Fibroblast of skin of scalp (primary cell): ENCODE results near the gene NKAIN2.
"Not testable (repeated sequence)": the region's sequence is repeated elsewhere in the genome, so short reads cannot be mapped to it uniquely, and the experiment has no call there.

Experiments used
- DNase-seq: peaks from one replicate; pipeline ENCODE4 v3.0.0-alpha.2; 2013

NKAIN2 gene

GRCh38 chr6:124640432-124640831 is 836.8 kb downstream of the NKAIN2 start:
- DNase-seq, result no peak

DNA sequence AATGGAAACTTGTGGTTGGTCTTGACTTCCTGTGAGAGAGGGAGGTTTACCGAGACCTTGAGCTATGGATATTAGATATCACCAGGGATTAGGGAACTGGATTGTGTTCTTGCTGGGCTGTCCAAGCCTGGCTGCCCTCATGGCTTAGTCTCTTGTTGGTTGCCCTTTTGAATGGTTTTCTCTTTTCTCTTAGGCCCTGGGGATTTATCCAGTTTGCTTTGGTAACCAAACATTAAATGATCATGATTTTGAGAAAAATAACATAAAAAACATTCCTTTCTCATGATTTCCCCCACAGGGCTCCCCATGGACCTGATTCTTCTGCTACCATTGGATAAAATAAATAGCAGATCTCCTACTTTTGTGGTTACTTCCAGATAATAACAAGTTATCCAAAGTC is 852.2 kb downstream of the NKAIN2 start:
- DNase-seq, result peak; percentile 19

DNA sequence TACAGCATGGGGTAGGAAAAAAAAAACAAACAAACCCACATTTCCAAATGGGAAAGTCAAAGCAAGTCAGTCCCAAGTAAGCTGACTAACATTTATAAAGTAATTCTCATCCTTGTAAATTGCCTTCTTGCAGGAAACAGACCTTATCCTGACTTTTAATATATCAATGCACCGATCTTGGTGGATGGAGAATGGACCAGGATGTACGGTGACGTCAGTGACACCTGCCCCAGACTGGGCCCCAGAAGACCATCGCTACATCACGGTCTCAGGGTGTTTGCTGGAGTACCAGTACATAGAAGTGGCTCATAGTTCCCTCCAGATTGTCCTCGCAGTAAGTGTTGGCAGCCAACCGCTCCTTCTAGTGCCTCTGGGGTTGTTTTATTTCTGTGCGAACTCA is 854.4 kb downstream of the NKAIN2 start:
- no peak for DNase-seq

GRCh38 chr6:124659427-124659826 is 855.8 kb downstream of the NKAIN2 start:
- no peak for DNase-seq

GRCh38 chr6:124660185-124660584 is 856.5 kb downstream of the NKAIN2 start:
- DNase-seq, result no peak

DNA sequence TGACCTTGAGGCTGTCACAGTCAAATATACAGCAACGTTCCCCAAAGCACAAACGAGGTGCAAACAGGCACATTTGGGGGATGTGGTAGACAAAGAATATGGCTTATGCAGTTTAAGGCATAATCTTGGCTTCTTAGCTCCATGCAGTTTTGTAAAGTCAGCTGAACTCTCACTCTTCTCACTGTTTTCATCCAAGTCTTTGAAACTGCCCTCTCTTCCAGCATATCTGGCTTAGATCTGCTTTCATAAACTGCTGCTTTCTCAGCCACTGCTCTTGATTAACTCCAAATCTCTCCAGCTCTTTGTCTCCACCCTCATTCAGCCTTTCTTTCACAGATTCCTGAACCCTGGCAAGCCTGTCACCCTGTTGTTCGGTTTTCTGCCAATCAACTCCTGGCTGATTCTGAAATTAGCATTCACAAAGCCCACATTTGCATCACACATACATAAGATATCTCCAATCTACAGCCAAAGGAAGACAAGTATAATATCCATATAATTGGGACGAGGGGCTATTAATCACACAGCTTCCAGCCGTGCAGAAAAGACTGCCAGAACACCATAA is 857.5 kb downstream of the NKAIN2 start:
- no peak for DNase-seq

- no peak for DNase-seq
Measured at GRCh38 chr6:124668028-124668427, 864.4 kb downstream of the NKAIN2 start.

DNA sequence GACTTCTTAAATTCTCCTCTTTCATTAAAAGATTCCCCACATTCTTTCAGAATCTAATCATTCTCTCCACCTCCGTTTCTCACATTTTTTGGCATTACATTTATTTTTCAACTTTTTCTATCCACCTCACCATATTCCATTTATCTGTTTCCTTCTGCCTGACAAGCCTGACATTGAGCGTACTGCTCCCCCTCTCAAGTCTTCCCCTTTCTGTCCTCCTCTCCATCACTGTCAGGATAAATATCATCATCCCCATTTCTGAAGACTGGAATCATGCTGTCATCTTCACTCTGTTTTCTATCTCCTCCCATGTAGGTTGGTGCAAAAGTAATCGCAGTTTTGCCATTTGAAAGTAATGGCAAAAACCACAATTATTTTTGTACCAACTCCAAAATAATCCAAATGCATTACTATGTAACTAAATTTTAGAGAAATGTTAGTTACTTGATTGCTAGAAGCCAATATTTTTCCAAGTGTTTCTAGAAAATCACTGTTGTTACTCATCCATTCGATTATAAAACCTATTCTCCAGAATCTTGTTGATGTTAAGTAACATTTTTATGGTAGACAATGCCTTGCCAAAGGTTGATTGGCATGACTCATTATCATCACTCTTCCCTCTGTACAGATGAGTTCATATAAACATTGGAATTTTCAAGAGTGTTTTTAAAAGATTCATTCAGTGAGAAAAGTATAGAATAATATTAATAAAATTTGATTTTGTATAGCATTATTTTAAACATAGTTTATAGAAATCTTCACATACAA is 866.2 kb downstream of the NKAIN2 start:
- peak; percentile 31 for DNase-seq

DNA sequence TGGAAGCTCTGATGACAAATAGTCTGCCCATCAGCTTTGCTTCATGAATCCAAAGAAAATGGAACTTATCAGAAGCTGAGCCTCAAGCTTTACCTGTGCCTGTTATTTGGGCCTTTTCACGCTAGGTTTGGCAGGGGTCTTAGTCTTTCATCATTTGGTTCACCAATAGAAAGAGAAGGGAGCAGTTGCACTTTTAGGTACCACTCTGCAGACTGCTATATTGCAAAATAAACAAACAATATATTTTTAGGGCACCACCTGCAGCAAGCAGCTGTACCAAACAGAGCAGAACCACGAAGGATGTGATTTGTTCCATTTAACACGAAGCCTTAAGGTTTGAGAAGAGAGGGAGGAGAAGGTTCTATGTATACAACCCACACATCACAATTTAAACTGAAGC is 867.1 kb downstream of the NKAIN2 start:
- DNase-seq, result no peak

DNA sequence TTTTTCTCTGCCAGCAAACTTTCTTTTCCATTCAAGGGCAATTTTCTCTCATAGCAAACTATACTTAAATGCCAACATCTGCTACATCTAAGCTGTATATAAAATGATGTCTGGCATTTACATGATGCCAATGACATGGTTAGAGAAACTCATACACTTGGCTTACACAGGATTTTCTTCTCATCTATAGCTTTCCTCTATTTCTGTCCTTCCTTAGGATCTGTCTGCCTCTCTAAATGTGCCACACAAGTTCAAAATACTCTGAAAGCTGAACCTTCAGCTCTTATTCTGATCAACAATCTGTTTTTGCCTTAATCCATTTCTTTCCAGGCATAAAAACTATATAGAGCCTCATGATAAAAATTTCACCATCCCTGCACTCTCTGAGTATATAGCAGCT is 867.7 kb downstream of the NKAIN2 start:
- DNase-seq, result no peak

GRCh38 chr6:124674042-124674441 is 870.4 kb downstream of the NKAIN2 start:
- no peak for DNase-seq

DNA sequence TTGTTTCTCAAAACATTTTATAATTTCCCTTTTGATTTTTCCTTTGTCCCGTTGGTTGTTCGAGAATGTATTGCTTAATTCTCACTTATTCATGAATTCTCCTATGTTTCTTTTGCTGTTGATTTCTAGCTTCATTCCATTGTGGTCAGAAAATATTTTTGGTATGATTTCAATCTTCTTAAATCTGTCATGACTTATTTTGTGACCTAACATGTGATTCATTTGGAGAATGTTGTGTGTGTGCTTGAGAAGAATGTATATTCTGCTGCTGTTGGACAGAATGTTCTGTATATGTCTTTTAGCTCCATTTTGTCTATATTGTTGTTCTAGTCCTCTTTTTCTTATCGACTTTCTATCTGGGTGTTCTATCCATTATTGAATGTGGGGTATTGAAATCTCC is 872.4 kb downstream of the NKAIN2 start:
- DNase-seq, result peak; percentile 92

DNA sequence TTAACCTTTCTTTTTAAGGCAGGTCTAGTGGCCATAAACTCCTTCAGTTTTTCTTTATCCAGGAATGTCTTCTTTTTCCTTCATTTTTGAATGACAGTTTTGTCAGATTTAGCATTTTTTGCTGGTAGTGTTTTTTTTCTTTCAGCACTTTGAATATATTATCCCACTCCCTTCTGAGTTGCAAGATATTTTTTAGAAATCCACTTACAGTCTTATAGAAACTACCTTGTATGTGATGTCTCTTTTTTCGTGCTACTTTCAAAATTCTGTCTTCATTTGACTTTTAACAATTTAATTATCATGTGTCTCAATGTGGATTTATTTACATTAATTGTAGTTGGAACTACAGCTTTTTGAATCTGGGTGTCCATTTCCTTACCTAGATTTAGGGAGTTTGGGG is 874.2 kb downstream of the NKAIN2 start:
- no peak for DNase-seq

DNA sequence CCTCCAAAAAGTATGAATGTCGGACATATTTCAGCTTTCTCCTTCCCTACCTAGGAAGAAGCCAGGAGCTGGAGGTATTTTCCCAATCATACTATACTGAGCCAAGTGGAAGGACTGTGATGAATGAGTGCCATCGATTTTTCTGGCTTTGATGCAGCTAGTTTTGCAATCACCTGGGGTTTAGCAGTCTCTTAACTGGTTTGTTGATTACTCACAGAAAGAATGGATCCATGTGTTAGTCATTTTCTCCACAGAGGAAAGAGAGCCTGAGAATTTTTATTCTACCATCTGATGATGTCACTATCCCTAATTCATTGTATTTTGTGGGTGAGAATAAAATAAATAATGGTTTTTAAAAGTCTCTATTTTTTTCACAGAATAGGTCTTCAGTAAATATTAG is 875.7 kb downstream of the NKAIN2 start:
- DNase-seq, result peak; percentile 34

DNA sequence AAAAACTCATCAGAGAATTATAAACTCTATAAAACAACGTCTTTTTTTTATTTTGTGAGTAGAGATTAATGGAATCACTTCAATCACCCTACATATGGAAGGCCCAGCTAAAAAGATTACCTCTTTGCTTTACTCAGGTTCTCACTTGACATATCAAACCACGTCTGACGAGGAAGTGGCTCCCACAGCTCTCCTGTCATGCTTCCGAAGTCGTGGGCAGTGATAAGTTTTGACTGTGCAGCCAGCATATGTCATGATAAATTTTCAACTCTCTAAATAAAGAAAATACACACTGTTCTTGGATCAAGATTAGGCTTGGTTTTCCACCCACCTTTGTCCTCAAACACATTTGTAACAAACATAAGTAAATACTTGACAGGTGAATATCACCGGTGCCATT is 879.1 kb downstream of the NKAIN2 start:
- DNase-seq, result no peak

GRCh38 chr6:124683507-124683906 is 879.8 kb downstream of the NKAIN2 start:
- no peak for DNase-seq

DNA sequence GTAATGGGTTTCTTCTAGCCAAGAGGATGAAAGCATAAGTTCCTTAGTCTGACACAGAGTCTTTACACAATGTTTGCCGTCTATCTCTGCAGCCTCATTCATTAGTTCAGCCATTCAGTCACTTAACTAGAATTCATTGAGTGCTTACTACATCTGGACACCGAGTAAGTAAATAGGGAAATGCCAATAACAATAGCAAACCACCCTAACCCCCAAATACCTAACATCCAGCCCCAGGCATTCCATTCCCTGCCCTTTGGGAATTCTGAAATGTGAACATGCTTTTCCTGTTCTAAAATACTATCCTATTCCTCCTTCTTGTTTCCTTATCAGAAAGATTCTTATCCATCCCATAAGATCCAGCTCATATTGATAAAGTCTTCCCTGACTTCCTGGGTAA is 881.0 kb downstream of the NKAIN2 start:
- DNase-seq, result peak; percentile 50

DNA sequence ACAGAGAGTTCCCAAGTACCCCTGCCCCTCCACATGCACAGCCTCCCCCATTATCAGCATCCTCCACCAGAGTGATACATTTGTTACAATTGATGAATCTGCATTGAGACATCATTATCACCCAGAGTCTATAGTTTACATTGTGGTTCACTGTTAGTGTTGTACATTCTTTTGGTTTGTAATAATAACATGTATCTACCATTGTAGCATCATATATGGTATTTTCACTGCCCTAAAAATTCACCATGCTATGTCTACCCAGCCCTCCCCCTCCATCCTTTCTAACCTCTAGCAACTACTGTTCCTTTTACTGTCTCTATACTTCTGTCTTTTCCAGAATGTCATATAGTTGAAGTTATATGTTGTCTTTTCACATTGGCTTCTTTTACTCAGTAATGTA is 884.7 kb downstream of the NKAIN2 start:
- DNase-seq, result peak; percentile 21

DNA sequence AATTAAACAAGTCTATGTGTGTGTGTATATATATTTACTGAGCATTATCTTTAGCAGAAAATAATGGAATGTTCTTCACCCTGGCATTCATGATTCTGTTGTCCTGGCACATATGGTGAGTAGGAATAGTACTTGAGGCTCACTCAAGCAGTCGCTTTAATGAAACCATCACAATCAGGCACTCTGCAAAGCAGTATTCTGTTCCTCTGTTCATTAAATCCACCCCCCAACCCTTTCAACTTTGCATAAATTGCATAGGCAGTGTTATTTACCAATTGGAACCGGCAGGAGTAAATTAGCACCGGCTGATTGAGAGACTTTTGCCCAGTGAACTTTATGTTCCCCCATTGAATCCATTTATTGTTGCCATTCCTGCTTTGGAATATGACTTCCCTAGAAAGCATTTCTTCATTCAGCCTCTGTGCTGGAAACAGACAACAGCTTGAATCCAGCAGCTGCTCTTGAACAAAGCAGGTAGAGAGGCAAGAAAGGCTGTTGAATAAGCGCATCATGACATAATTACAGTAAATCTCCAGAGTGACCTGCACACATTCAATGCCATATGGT is 890.6 kb downstream of the NKAIN2 start:
- no peak for DNase-seq

- no peak for DNase-seq
Measured at GRCh38 chr6:124699038-124699437, 895.4 kb downstream of the NKAIN2 start.

DNA sequence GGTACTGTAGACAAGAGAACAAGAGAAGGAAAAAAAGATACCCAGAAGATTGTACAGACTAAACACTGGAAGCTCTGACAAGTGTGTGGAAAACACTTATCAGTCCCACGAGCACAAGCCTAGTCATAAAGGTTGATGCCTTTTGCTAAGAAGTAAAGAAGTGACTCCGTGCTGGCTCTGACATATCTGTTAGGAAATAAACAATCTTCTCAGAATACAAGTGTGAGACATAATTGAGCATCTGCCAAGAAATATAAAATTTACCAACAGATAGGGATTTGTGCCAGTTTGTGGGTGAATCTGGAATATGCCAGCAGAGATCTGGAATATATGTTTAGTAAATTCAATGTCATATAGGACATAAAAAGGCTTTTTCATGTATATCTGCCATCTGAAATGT is 899.9 kb downstream of the NKAIN2 start:
- no peak for DNase-seq

DNA sequence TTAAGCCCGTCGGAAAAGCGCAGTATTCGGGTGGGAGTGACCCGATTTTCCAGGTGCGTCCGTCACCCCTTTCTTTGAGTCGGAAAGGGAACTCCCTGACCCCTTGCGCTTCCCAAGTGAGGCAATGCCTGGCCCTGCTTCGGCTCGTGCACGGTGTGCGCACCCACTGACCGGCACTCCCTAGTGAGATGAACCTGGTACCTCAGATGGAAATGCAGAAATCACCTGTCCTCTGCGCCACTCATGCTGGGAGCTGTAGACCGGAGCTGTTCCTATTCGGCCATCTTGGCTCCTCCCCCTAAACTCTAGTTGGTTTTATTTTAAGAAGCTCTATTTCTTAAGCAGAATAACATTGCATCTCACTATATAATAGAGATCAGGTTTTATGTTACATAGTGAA is 908.9 kb downstream of the NKAIN2 start:
- DNase-seq, result not testable (repeated sequence)

DNA sequence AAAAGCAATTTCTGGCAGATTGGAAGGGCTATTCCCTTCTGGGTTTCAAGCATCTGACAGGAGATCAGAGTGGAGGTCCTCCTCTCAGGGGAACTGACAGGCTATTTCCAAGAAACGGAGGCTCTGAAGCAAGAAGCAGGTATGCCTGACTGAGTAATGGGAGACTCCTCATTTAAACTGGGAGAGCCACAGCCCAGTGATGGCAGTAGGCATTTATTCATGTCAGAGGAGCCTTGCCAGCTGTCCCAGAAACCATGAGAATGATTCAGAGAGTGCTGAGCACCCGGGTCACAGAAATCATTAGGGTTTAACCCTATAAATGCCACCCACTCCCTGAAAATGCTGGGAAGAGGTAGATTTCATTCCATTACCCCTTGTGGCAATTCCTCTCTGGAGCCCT is 911.1 kb downstream of the NKAIN2 start:
- no peak for DNase-seq

- no peak for DNase-seq
Measured at GRCh38 chr6:124719913-124720312, 916.2 kb downstream of the NKAIN2 start.
